SW 1271 (cell line): ENCODE data around the gene PDE8B.

Experiments
- DNase-seq, 2 experiments: peaks; one replicate each; lab custom pipeline; 2025; lab: John Stamatoyannopoulos, UW

The PDE8B gene

DNA sequence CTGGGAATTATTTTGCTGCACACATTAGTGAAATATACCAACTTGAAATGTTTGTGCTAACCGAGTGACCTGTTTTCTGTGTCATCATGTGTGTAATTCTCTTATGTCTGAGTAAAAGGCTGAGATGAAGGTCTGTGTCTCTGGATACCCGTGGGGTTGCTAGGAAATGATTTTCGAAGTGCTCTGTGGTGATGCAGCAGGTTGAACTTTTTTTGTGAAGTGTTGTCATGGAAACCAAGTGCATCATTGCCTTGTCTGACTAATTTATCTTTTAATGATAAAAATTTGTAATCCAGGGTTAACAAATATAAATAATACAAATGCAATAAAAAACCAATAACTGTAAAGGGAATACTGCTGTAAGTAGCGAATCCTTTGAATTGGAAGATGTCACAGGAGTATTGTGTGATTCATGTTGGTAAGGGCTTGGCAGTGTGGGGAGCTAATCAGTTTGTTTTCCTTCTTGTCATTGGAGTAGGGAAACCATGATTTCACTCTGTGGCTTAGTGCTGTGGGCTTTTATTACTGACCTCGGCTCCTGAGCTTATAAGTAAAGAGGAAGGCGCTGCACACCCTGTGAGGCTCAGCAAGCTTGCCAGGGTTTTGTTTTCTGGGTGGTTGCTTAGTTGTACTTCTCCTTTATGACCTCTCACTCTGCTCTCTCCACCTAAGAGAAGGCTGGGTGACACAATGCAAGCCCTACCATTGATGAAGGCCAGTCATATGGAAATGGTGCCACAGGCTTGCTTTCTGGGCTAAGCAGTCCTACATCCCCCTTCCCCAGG is 22.3 kb downstream of the PDE8B start:
- DNase-seq: no peak

DNA sequence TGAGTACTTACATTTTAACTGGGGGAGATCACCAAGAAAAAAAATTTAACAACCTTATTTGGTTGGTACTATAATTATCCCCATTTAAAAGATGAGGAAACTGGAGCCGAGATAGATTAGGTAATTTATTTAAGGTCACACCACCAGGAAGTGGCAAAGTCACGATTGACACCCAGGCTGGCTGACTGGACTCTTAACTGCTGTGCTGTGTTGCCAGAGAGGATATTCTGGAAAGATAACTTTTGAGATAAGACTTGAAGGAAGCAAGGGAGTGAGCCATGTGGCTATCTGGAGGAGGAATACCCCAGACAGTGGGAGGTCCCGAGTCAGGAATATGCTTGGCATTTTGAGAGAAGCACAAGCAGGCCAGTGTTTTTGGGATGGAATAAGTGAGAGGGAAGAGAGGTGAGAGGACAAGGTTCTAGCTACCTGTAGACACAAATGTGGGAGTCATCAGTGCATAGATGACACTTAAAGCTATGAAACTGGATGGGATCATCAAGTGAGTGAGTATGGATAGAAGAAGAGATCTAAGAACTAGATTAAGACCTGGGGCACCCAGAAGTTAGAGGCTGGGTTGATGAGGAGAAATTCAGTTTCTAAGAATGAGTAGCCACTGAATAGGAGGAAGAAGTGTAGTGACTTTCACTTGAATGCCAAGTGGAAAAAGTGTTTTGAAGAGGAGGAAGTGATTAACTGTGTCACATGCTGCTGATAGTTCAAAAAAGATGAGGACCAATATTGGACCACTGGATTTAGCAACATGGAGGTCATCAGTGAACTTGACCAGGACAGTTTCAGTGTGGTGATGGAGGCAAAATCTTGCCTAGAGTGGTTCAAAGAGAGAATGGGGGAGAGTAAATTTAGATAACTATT is 25.6 kb downstream of the PDE8B start:
- no peak for DNase-seq

DNA sequence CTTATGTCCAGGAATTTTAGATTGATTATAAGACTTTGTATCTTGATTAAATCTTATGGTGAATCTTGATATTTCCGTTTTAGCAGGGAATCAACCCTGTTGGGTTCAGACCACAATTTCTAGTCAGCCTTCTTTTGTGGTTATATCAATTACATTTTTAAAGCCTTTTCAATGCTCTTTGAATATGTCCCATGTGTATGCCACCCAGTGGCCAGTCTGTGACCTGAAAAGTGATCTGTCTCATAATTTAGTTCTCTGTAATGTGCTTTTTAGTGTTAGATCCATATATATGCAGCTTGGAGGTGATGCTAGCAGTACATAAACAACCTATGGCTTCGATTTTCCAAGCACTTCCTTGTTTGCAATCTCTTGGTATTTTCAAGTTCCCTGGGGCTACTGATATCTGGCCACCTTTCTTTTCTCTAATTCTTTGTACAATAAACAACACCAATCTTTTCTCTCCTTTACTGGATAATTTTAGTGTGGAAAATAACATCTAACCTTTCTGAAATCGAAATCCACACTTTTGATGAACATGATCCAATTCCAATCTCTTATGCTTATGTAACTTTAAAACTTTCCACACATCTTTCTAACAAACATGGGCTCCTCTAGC is 28.8 kb downstream of the PDE8B start:
- DNase-seq: peak in 1 of 2 experiments; percentile 23

DNA sequence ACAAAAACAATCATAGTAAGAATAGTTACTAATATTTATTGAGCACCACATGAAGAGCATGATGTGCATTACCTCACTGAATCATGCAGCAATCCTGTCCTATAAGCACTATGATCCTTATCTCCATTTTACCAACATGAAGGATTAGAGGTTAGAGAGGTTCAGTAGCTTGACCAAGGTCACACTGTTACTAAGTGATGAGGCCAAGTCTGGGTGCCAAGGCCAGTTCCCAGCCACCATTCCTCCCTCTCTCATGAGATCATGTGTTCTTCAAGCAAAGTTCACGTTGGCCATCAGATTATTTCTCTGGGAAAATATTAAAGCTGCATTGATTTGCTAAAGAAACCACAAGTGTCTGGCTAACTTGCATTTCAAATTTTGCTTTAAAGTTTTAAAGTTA is 31.0 kb downstream of the PDE8B start:
- DNase-seq: no peak

DNA sequence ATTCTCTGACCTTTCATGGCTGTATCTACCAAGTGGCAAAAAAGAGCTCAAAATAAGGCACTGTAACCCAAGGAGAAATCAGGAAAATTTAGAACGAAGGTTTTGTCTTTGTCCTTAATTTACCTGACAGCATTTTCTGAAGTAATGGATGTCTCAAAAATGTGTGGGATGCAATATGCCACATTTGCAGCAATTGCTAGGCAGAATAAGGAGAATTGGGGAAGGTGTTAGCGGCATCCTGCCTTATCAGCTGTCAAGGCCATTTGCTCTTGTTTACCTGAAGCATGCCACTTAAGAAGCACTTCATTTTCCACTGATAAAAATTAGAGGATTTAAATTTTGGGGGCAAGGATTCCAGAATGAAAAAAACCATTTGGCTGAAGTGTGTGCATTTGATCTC is 39.0 kb downstream of the PDE8B start:
- no peak for DNase-seq

DNA sequence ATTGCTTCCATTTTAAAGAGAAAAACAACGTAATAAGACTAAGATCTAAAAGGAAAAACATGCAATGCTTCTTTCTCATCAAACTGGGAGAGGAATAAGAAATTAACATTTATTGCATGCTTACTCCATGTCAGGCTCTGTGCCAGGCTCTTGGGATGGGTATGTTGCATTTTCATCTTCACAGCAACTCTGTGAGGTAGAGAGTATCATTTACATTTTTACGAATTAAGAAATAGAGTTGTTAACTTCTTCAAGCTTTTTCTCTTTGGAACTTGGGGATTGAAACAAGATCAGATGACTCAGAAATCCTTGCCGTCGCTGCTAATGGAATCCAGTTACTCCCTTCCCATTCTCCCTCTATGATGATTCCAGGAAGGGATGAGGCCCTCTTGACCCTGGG is 39.5 kb downstream of the PDE8B start:
- no peak for DNase-seq

- DNase-seq: no peak
Measured at GRCh38 chr5:77251921-77252320, 41.4 kb downstream of the PDE8B start.

DNA sequence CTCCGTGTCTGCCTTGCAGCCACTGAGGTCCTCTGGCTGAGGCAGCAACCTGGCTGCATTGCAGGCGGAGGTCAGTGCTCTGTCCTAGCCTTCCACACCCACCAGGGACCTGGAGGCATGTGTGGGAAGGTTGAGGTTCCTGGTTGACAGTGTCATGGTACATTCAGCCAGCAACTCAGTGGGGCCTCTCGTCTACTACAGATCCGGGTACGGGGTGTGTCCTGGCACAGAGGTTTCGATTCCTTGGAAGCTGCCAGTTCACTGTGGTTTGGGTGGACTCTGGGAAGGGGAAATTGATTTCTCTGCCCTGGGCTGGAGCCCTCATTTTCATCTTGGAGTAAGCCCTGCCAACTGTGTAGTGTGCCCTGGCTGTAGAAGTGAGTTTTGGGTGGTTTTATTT is 45.1 kb downstream of the PDE8B start:
- DNase-seq: no peak

DNA sequence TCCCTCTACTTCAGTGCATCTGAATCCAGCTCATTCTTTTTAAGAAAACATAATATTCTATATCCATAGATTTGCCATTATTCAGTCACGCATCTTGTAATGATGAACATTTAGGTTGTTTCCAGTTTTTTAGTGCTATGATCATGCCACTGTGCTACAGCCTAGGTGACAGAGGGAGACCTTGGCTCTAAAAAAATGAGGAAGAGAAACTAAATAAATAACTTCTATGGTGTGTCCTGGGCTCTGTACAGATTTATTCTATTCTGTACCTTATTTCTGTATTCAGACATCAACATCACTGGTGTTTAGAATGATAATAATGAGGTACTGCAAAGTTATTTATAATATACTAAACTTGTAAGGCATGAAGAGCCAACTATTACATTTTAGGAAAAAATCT is 45.9 kb downstream of the PDE8B start:
- DNase-seq: no peak

GRCh38 chr5:77258652-77259051 is 48.2 kb downstream of the PDE8B start:
- no peak for DNase-seq

GRCh38 chr5:77259476-77259875 is 49.0 kb downstream of the PDE8B start:
- no peak for DNase-seq

DNA sequence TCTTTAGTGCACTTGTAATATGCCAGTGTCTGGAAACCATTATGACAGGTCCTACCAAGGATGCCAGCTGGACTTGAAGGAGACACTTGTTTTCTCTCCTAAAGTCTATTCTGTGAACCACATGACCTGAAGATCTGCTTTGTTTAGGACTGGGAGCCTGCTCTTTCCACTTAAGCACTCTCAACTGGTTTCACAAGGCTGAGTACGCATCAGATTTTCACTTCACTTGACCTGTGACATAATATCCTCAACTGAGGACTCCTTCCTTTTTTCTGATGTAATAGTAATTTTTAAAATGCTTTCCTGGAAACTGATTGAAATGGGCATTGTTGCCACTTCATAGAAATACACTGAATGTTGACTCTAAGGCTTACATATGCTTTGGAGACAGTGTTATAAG is 52.2 kb downstream of the PDE8B start:
- DNase-seq: no peak

GRCh38 chr5:77266291-77266690 is 55.8 kb downstream of the PDE8B start:
- no peak for DNase-seq

DNA sequence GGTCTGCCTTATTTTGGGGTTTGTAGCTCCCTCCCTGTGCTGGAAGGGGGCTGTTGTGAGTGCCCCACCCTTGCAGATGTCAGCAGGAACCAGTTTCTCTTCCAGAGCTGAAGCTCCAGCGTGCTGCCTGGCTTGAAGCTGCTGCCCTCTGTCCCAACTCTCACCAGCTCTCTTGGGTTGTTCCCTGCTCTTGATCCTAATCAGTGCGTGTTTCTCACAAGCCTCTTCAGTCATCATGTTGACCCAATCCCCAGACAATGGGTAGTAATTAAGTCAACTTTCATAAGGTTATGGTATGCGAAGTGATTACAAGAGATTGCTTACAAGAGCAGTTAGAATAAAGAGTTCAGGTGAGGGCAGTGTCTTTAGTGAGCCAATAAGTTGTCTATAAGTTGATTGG is 57.0 kb downstream of the PDE8B start:
- DNase-seq: no peak

DNA sequence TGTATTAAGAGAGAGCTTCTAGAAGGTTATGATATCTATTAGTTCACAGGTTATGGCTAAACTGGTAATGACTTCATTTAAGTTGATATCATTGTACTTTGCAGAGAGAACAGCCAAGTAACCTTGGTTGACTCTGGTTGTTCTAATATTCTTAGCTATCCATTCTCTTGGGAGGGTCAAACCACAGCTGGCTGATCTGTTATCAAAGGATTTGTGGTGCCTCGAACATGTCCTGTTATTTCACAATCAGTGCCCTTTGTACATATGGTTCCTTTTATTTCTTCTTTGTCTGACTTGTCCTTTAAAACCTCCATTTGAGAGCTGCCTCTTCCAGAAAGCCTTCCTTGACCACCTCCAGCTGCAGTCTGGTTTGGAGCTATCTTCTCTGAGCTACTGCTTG is 61.7 kb downstream of the PDE8B start:
- no peak for DNase-seq

- DNase-seq: no peak
Measured at GRCh38 chr5:77277759-77278158, 67.3 kb downstream of the PDE8B start.

DNA sequence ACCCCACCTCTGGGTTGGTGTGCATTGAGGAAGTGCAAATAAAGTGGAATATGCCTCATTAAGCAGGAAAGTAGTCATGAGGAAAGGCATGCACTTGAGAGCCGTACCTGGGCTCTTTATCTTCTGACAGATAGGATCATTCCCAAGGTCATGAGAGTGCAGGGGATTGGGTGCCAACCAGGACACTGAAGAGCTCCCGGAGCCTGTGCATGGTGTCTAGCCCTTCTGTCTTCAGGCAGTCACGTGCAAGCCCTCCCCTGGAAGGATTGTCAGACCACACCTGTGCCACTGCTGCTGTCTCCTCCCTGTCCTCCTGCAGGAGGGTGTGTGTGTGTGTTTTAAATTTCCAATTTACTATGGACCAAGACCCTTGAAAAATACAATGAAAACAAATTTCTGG is 69.6 kb downstream of the PDE8B start:
- DNase-seq: no peak

DNA sequence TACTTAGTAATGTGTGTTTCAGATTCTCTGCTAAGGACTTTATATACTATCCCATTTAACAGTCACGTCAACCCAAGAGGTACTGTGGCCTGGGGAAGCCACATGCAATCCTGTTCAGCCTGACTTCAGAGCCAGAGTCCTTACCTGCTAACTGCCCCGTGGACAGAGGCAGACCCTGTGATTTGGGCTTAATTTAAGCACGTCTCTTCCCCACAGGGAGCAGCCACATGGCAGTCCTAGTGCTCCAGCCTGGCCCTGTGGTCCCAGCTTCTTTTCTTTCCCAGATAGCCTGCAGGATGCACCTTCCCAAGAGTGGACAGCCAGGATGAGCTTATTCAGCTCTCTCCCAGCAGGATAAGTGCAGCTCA is 71.5 kb downstream of the PDE8B start:
- DNase-seq: no peak

- DNase-seq: no peak
Measured at GRCh38 chr5:77282337-77283027, 72.0 kb downstream of the PDE8B start.

DNA sequence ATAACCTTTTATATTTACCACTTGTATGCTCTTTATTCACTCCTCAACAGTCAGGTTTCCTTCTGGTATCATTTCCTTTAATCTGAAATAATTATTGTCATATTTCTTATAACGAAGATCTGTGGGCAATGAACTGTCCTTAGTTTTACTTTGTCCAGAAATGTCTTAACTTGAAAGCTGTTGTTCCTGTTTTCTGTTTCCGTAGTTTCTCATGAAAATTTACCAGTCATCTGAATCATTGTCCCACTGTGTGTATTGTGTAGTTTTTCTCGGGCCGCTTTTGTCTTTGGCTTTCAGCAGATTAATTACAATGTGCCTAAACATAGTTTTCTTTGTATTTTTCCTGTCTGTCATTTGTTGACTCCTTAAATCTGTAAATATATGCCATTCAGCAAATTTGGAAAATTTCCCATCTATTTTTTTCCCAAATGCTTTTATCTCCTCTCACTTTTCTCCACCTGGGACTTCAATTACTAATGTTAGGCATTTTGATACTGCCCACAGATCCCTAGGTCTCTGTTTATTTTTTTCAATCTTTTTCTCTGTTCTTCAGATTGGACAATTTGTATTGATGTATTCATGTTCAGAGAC is 74.9 kb downstream of the PDE8B start:
- no peak for DNase-seq

DNA sequence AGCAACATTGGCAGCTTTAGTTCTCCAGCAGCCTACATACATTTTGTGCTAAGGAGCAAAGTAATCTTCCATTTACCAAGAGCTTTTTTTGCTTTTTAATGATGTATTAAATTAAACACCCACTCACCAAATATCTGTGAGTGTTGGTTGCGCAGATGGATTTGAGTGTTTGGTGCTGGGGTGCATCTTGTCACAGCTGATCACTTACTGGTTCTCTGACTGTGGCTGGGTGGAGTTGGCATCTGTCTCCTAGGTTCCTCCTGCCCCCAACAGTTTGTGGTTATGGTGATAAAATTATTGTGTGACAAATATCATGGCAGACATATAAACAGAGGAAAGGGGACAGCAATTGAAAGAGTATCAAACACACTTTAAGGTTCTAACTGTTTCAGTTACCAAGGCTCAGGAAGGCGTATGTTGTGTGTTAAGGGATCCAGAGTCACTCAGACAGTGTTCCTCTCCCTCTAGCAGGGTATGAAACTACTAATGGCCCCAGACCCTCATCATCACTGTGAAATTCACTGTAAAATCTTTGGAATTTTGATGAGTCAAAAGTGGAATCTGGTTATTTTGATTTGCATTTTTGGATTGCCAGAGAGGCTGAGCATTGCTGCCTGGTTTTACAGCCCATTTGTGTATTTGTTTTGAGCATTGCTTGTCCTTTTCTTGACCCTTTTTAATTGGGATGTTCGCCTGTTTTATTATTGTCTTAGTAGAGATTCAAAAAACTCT is 81.7 kb downstream of the PDE8B start:
- no peak for DNase-seq
